Measurements from ENCODE around the gene FRMD4A.

- no peak for TF ChIP-seq CTCF (IDR thresholded peaks at IDR 0.05)
- no peak for TF ChIP-seq POLR2A (IDR thresholded peaks at IDR 0.05)
- TF ChIP-seq POLR2AphosphoS5 (IDR thresholded peaks at IDR 0.05): no peak
- no peak for TF ChIP-seq EP300 (IDR thresholded peaks at IDR 0.05)
Measured at GRCh38 chr10:13594641-13595040, 736.1 kb downstream of the FRMD4A start.
